HEK293 (cell line): ENCODE measurements around the gene MRPS16.

ENCODE experiments used
- CTCF ChIA-PET: fragments of 350-600 bp; formaldehyde crosslinking; extraction: SDS; loops from one replicate; lab custom pipeline; 2021; ENCODE audit warnings: antibody characterized with exemption; lab: Yijun Ruan, JAX
- POLR2A ChIA-PET: fragments of 300-600 bp; formaldehyde crosslinking; extraction: SDS; loops from one replicate; lab custom pipeline; 2020; ENCODE audit warnings: antibody characterized with exemption, inconsistent platforms; lab: Yijun Ruan, JAX
- H3K27ac ChIP-seq: fragments of 200-500 bp; sonication (Bioruptor generic); 2 replicates; pipeline ENCODE4 v1.5.1; 2014; ENCODE audit warnings: low read depth, low read length, control low read depth, inconsistent platforms; ENCODE audit errors: extremely low read depth
- H3K36me3 ChIP-seq, 2 experiments: fragments of 200-500 bp in 1 of 2; sonication (Bioruptor generic) in 1 of 2; 1 replicate in 1 of 2; 2 replicates in 1 of 2; pipeline ENCODE4 v1.5.1; 2014 to 2017; ENCODE audit warnings: inconsistent platforms in 2 of 2, low read length in 2 of 2; ENCODE audit not compliant: control insufficient read depth in 2 of 2, insufficient read depth in 1 of 2
- H3K4me1 ChIP-seq: fragments of 200-500 bp; sonication (Bioruptor generic); 2 replicates; pipeline ENCODE4 v1.5.1; 2014; ENCODE audit warnings: mild to moderate bottlenecking, low read length, inconsistent platforms; ENCODE audit not compliant: control insufficient read depth, insufficient read depth
- H3K4me3 ChIP-seq: 2 replicates; pipeline ENCODE4 v1.5.1; 2011; ENCODE audit warnings: low read depth, mild to moderate bottlenecking, control low read depth, low read length, moderate library complexity
- H3K9me3 ChIP-seq: fragments of 200-500 bp; sonication (Bioruptor generic); 2 replicates; pipeline ENCODE4 v1.5.1; 2014; ENCODE audit warnings: low read depth, low read length, inconsistent platforms; ENCODE audit not compliant: control insufficient read depth, insufficient read depth
- BCL11A ChIP-seq: fragments of 450-650 bp; formaldehyde crosslinking; IDR thresholded peaks from 2 replicates; pipeline ENCODE4 v1.5.1; 2016; ENCODE audit warnings: low read depth, missing biosample characterization, missing genetic modification characterization
- HOXA7 ChIP-seq: sonication (generic); formaldehyde crosslinking; IDR thresholded peaks from 2 replicates; pipeline ENCODE4 v1.8.1; 2022; ENCODE audit warnings: missing genetic modification reagents, borderline replicate concordance
- KLF1 ChIP-seq: fragments of 450-650 bp; formaldehyde crosslinking; IDR thresholded peaks from 2 replicates; pipeline ENCODE4 v1.5.1; 2016; ENCODE audit warnings: missing biosample characterization, missing genetic modification characterization
- KLF8 ChIP-seq: fragments of 450-650 bp; formaldehyde crosslinking; IDR thresholded peaks from 2 replicates; pipeline ENCODE4 v1.5.1; 2016; ENCODE audit warnings: missing biosample characterization, missing genetic modification characterization
- KLF9 ChIP-seq: fragments of 450-650 bp; formaldehyde crosslinking; IDR thresholded peaks from 2 replicates; pipeline ENCODE4 v1.5.1; 2016; ENCODE audit warnings: missing biosample characterization, missing genetic modification characterization, low read depth
- SP7 ChIP-seq: fragments of 450-650 bp; formaldehyde crosslinking; IDR thresholded peaks from 2 replicates; pipeline ENCODE4 v1.5.1; 2016; ENCODE audit warnings: missing biosample characterization, missing genetic modification characterization
- TCF7L2 ChIP-seq: IDR thresholded peaks from 2 replicates; pipeline ENCODE4 v1.6.1; 2011; ENCODE audit warnings: low read depth, mild to moderate bottlenecking, inconsistent platforms, low read length, moderate library complexity, borderline replicate concordance
- YY2 ChIP-seq: fragments of 450-650 bp; formaldehyde crosslinking; IDR thresholded peaks from 2 replicates; pipeline ENCODE4 v1.5.1; 2016; ENCODE audit warnings: missing biosample characterization, missing genetic modification characterization
- ZBTB48 ChIP-seq: fragments of 450-650 bp; formaldehyde crosslinking; IDR thresholded peaks from 2 replicates; pipeline ENCODE4 v1.5.1; 2016; ENCODE audit warnings: missing biosample characterization, missing genetic modification characterization
- ZBTB7A ChIP-seq: fragments of 450-650 bp; formaldehyde crosslinking; IDR thresholded peaks from 2 replicates; pipeline ENCODE4 v1.5.1; 2016; ENCODE audit warnings: low read depth, missing biosample characterization, missing genetic modification characterization
- ZNF155 ChIP-seq: fragments of 450-650 bp; formaldehyde crosslinking; IDR thresholded peaks from 2 replicates; pipeline ENCODE4 v1.5.1; 2016; ENCODE audit warnings: missing biosample characterization, missing genetic modification characterization
- ZNF18 ChIP-seq: fragments of 450-650 bp; formaldehyde crosslinking; IDR thresholded peaks from 2 replicates; pipeline ENCODE4 v1.5.1; 2016; ENCODE audit warnings: missing biosample characterization, missing genetic modification characterization
- ZNF324 ChIP-seq: fragments of 450-650 bp; formaldehyde crosslinking; IDR thresholded peaks from 2 replicates; pipeline ENCODE4 v1.5.1; 2016; ENCODE audit warnings: missing biosample characterization, missing genetic modification characterization
- ZNF341 ChIP-seq: fragments of 450-650 bp; formaldehyde crosslinking; IDR thresholded peaks from 2 replicates; pipeline ENCODE4; 2016; ENCODE audit warnings: low read depth, missing biosample characterization, missing genetic modification characterization
- ZNF404 ChIP-seq: fragments of 450-650 bp; formaldehyde crosslinking; IDR thresholded peaks from 2 replicates; pipeline ENCODE4 v1.5.1; 2017; ENCODE audit warnings: missing biosample characterization, missing genetic modification characterization
- ZNF48 ChIP-seq: fragments of 450-650 bp; formaldehyde crosslinking; IDR thresholded peaks from 2 replicates; pipeline ENCODE4 v1.5.1; 2016; ENCODE audit warnings: missing biosample characterization, missing genetic modification characterization
- ZNF510 ChIP-seq: fragments of 450-650 bp; formaldehyde crosslinking; IDR thresholded peaks from 2 replicates; pipeline ENCODE4 v1.5.1; 2018; ENCODE audit warnings: mild to moderate bottlenecking, missing genetic modification characterization, missing biosample characterization; ENCODE audit not compliant: insufficient replicate concordance
- ZNF518A ChIP-seq: fragments of 450-650 bp; formaldehyde crosslinking; conservative IDR thresholded peaks from 2 replicates; pipeline ENCODE4 v1.5.1; 2016; ENCODE audit warnings: low read depth, missing biosample characterization, missing genetic modification characterization
- ZNF610 ChIP-seq: fragments of 450-650 bp; formaldehyde crosslinking; IDR thresholded peaks from 2 replicates; pipeline ENCODE4 v1.5.1; 2016; ENCODE audit warnings: missing biosample characterization, missing genetic modification characterization, borderline replicate concordance
- ZNF660 ChIP-seq: fragments of 450-650 bp; IDR thresholded peaks from 2 replicates; pipeline ENCODE4 v1.5.1; 2018; ENCODE audit warnings: missing biosample characterization, mild to moderate bottlenecking, missing genetic modification characterization
- ZNF776 ChIP-seq: fragments of 450-650 bp; formaldehyde crosslinking; IDR thresholded peaks from 2 replicates; pipeline ENCODE4 v1.5.0; 2017; ENCODE audit warnings: missing biosample characterization, missing genetic modification characterization, borderline replicate concordance
- ZNF785 ChIP-seq: fragments of 450-650 bp; formaldehyde crosslinking; IDR thresholded peaks from 2 replicates; pipeline ENCODE4 v1.5.1; 2016; ENCODE audit warnings: missing biosample characterization, missing genetic modification characterization
- ZNF843 ChIP-seq: fragments of 450-650 bp; formaldehyde crosslinking; IDR thresholded peaks from 2 replicates; pipeline ENCODE4 v1.5.1; 2016; ENCODE audit warnings: missing biosample characterization, missing genetic modification characterization
- ZSCAN18 ChIP-seq: fragments of 450-650 bp; formaldehyde crosslinking; IDR thresholded peaks from 2 replicates; pipeline ENCODE4 v1.5.1; 2016; ENCODE audit warnings: missing biosample characterization, missing genetic modification characterization
- TF ChIP-seq, protein P1 (sequence below): fragments of 450-650 bp; formaldehyde crosslinking; IDR thresholded peaks from 2 replicates; pipeline ENCODE4 v1.5.1; 2016; ENCODE audit warnings: missing biosample characterization, missing genetic modification characterization

The MRPS16 gene

GRCh38 chr10:73215749-73216148, 36.7 kb downstream of the MRPS16 start:
- H3K27ac ChIP-seq = no peak overlapping the region
- peaks cover 7 to 23% of the 10 kb centered on the region in 2 experiments; a peak in 2 of 3 replicates for H3K36me3 ChIP-seq
- ChIA-PET CTCF (no interaction called here), POLR2A (no interaction called here)
- no peaks in the 10 kb centered on the region for H3K9me3 ChIP-seq
- no peaks in the 10 kb centered on the region for H3K4me1 ChIP-seq
- TF ChIP-seq ZNF843 (tag by site-specific recombination) (no peak), ZNF776 (tag by site-specific recombination) (no peak), ZNF404 (no peak), HOXA7 (CRISPR knock-in tag) (no peak), TCF7L2 (no peak), KLF1 (tag by site-specific recombination) (no peak), ZNF610 (tag by site-specific recombination) (no peak), KLF9 (no peak), ZNF660 (no peak), ZBTB7A (tag by site-specific recombination) (no peak), YY2 (no peak), ZNF785 (no peak), ZNF155 (tag by site-specific recombination) (no peak), ZBTB48 (no peak)
- TF ChIP-seq, protein P1, sequence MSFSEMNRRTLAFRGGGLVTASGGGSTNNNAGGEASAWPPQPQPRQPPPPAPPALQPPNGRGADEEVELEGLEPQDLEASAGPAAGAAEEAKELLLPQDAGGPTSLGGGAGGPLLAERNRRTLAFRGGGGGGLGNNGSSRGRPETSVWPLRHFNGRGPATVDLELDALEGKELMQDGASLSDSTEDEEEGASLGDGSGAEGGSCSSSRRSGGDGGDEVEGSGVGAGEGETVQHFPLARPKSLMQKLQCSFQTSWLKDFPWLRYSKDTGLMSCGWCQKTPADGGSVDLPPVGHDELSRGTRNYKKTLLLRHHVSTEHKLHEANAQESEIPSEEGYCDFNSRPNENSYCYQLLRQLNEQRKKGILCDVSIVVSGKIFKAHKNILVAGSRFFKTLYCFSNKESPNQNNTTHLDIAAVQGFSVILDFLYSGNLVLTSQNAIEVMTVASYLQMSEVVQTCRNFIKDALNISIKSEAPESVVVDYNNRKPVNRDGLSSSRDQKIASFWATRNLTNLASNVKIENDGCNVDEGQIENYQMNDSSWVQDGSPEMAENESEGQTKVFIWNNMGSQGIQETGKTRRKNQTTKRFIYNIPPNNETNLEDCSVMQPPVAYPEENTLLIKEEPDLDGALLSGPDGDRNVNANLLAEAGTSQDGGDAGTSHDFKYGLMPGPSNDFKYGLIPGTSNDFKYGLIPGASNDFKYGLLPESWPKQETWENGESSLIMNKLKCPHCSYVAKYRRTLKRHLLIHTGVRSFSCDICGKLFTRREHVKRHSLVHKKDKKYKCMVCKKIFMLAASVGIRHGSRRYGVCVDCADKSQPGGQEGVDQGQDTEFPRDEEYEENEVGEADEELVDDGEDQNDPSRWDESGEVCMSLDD (tag by site-specific recombination) = no peak
- H3K4me3 ChIP-seq = no peak overlapping the region

- ChIA-PET CTCF (interaction anchor here (1.0 kb wide), 1 partner anchor 318 kb away, joined by 3 read pairs; no protein-coding TSS in a partner anchor), POLR2A (no interaction called here)
- Histone ChIP-seq H3K27ac (no peak overlapping the region), H3K4me3 (no peak overlapping the region), H3K9me3 (no peaks in the 10 kb centered on the region), H3K36me3 (peaks cover 0 to 24% of the 10 kb centered on the region in 2 experiments; a peak in 2 of 3 replicates), H3K4me1 (no peaks in the 10 kb centered on the region)
- no peak for TF ChIP-seq ZNF341 (tag by site-specific recombination)
- no peak for TF ChIP-seq ZNF510 (tag by site-specific recombination)
- no peak for TF ChIP-seq ZNF324 (tag by site-specific recombination)
- TF ChIP-seq SP7 (tag by site-specific recombination) = no peak
- TF ChIP-seq ZSCAN18 = no peak
- TF ChIP-seq KLF8 (tag by site-specific recombination) = no peak
- no peak for TF ChIP-seq ZNF48 (tag by site-specific recombination)
- no peak for TF ChIP-seq ZNF18 (tag by site-specific recombination)
- TF ChIP-seq ZNF518A (tag by site-specific recombination) = no peak
- TF ChIP-seq BCL11A = no peak
These were observed 41.2 kb downstream of the MRPS16 start for GRCh38 chr10:73211106-73211811.
